ENCODE data around the gene HLTF.
"Not testable (repeated sequence)": the region's sequence is repeated elsewhere in the genome, so short reads cannot be mapped to it uniquely, and the experiment has no call there.

Gene HLTF

GRCh38 chr3:148999806-149000205 lies 86.5 kb downstream of the HLTF start:
- peaks cover 83% of the 10 kb centered on the region for H3K36me3 Mint-ChIP-seq (ENCODE audit: low read depth)
- peaks cover 48% of the 10 kb centered on the region for H3K4me1 Mint-ChIP-seq (ENCODE audit: low read depth)
- no peaks in the 10 kb centered on the region for H3K9me3 Mint-ChIP-seq
- H3K27me3 Mint-ChIP-seq: no peaks in the 10 kb centered on the region
- H3K27ac Mint-ChIP-seq: peak overlapping the region; percentile 60
- H3K4me3 Mint-ChIP-seq: no peak overlapping the region
- no peak for DNase-seq

- DNase-seq: no peak
- Mint-ChIP-seq H3K27ac (peak overlapping the region; percentile 55), H3K4me1 (ENCODE audit: low read depth) (peaks cover 48% of the 10 kb centered on the region), H3K36me3 (ENCODE audit: low read depth) (peaks cover 82% of the 10 kb centered on the region), H3K9me3 (no peaks in the 10 kb centered on the region), H3K4me3 (peak overlapping the region; percentile 8), H3K27me3 (no peaks in the 10 kb centered on the region)
Measured at GRCh38 chr3:148998715-148999423, 87.5 kb downstream of the HLTF start.

DNA sequence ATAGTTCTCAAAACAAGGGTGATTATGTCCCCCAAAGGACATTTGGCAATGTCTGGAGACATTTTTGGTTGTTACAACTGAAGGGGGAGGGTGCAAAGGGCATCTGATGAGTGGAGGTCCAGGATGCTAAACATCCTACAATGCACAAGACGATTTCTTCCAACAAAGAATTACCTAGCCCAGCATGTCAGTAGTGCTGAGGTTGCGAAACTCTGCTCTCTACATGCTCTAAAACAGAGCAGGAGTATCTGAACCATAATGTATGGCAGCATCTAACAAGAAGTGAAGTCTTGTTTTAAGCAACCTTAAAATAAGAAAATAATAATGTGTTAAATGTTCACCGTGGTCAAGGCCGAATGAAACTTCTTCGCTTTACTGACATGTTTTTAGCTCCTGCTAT lies 88.0 kb downstream of the HLTF start:
- H3K36me3 Mint-ChIP-seq (ENCODE audit: low read depth): peaks cover 84% of the 10 kb centered on the region
- H3K27me3 Mint-ChIP-seq: no peaks in the 10 kb centered on the region
- peaks cover 49% of the 10 kb centered on the region for H3K4me1 Mint-ChIP-seq (ENCODE audit: low read depth)
- no peak for DNase-seq
- H3K9me3 Mint-ChIP-seq: no peaks in the 10 kb centered on the region
- peak overlapping the region; percentile 55 for H3K27ac Mint-ChIP-seq
- H3K4me3 Mint-ChIP-seq: no peak overlapping the region

DNA sequence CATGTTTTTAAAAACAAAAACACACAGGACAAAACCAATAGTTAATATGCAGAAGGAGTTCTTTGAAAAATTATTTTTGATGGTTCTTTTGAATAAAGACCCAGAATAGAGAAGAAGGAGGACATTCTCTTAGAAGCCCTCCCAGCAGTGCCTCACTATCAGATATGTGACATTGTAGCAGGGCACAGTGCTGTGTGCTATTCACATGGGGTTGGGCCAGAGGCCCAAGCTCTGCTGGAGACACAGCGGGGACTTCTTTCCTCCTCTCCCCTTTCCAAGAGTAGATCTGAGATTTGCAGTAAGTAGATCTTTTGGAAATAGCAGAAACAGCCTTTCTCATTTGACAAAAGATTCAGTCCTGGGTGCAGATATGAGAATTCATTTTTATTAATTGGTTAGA lies 88.7 kb downstream of the HLTF start:
- peaks cover 55% of the 10 kb centered on the region for H3K4me1 Mint-ChIP-seq (ENCODE audit: low read depth)
- peaks cover 89% of the 10 kb centered on the region for H3K36me3 Mint-ChIP-seq (ENCODE audit: low read depth)
- H3K4me3 Mint-ChIP-seq: no peak overlapping the region
- peak overlapping the region; percentile 24 for H3K27ac Mint-ChIP-seq
- no peaks in the 10 kb centered on the region for H3K27me3 Mint-ChIP-seq
- H3K9me3 Mint-ChIP-seq: no peaks in the 10 kb centered on the region
- DNase-seq: no peak

DNA sequence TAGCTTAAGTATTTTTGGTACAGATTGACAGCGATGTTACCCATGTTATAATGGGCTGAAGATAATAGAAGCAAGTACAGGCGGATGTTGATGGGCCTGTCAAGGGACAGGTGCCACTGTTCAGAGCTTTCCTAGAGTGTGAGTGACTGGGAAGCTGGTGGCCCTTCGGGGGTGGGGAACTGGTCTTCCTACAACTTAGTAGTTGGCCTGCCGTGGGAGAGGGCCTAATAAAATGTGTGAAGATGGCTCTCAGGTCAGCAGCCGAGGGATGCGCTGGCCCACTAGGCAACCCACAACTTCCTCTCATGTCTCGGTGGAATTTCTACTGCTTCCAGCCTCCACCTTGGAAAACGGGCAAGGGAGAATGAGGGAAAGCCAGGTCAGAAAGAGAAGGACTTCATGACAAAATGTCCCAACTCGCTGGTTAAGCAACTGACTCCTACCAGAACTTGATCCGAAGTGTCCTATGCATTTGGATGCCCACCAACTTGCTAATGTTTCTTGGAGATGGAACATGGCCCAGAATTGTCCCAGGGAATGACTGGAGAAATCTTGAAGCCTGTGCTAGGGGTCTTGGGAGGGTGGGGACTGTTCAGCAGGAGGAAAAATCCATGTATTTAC lies 93.6 kb downstream of the HLTF start:
- Mint-ChIP-seq H3K27me3 (no peaks in the 10 kb centered on the region), H3K4me3 (peak overlapping the region; percentile 81), H3K36me3 (ENCODE audit: low read depth) (peaks cover 51% of the 10 kb centered on the region), H3K27ac (peak overlapping the region; percentile 89), H3K9me3 (no peaks in the 10 kb centered on the region), H3K4me1 (ENCODE audit: low read depth) (peaks cover 43% of the 10 kb centered on the region)
- DNase-seq: no peak

GRCh38 chr3:148992027-148992634 lies 94.2 kb downstream of the HLTF start:
- peaks cover 40% of the 10 kb centered on the region for H3K4me1 Mint-ChIP-seq (ENCODE audit: low read depth)

GRCh38 chr3:148991219-148992026 lies 94.9 kb downstream of the HLTF start, which contains the start of gene GYG1:
Gene GYG1 (plus strand): TSS chr3:148991540. CDS start chr3:148991641, 101 bp downstream.
- peak within 1 kb of the TSS; percentile 81 for H3K4me3 Mint-ChIP-seq
- H3K27me3 Mint-ChIP-seq: no peaks in the 10 kb centered on the region
- DNase-seq: peak; percentile 87
- H3K9me3 Mint-ChIP-seq: no peaks in the 10 kb centered on the region
- peaks cover 38% of the 10 kb centered on the region for H3K4me1 Mint-ChIP-seq (ENCODE audit: low read depth)
- peaks cover 40% of the 10 kb centered on the region for H3K36me3 Mint-ChIP-seq (ENCODE audit: low read depth)
- peak within 1 kb of the TSS; percentile 89 for H3K27ac Mint-ChIP-seq

More at GRCh38 chr3:148992027-148992634, 94.2 kb downstream of the HLTF start:
- Mint-ChIP-seq H3K27me3 (no peaks in the 10 kb centered on the region), H3K27ac (peak overlapping the region; percentile 89), H3K4me3 (peak overlapping the region; percentile 81), H3K9me3 (no peaks in the 10 kb centered on the region), H3K36me3 (ENCODE audit: low read depth) (peaks cover 47% of the 10 kb centered on the region)
- DNase-seq: no peak

- no peak for DNase-seq
- Mint-ChIP-seq H3K9me3 (no peaks in the 10 kb centered on the region), H3K36me3 (ENCODE audit: low read depth) (peaks cover 28% of the 10 kb centered on the region), H3K27ac (peak overlapping the region; percentile 82), H3K4me1 (ENCODE audit: low read depth) (peaks cover 34% of the 10 kb centered on the region), H3K27me3 (no peaks in the 10 kb centered on the region), H3K4me3 (peak overlapping the region; percentile 81)
Measured at GRCh38 chr3:148990236-148990635, 96.1 kb downstream of the HLTF start.

- H3K4me3 Mint-ChIP-seq; H3K36me3 Mint-ChIP-seq (ENCODE audit: low read depth); H3K9me3 Mint-ChIP-seq; H3K27me3 Mint-ChIP-seq; DNase-seq; H3K27ac Mint-ChIP-seq: not testable (repeated sequence)
- peaks cover 17% of the 10 kb centered on the region for H3K4me1 Mint-ChIP-seq (ENCODE audit: low read depth)
Measured at GRCh38 chr3:148987551-148987950, 98.8 kb downstream of the HLTF start.

- no peak overlapping the region for H3K27ac Mint-ChIP-seq
- no peaks in the 10 kb centered on the region for H3K36me3 Mint-ChIP-seq (ENCODE audit: low read depth)
- DNase-seq: no peak
- H3K4me1 Mint-ChIP-seq (ENCODE audit: low read depth): no peaks in the 10 kb centered on the region
- peaks cover 20% of the 10 kb centered on the region for H3K27me3 Mint-ChIP-seq
- no peak overlapping the region for H3K4me3 Mint-ChIP-seq
- no peaks in the 10 kb centered on the region for H3K9me3 Mint-ChIP-seq
Measured at GRCh38 chr3:148981273-148981672, 105.1 kb downstream of the HLTF start.
